PC-9 (cell line): Measurements from ENCODE around the gene RREB1. TPM values are rescaled to one million over a fixed set of nuclear protein-coding genes. Genes with fewer than 3 reads are reported as not detected.

ENCODE experiments used
- BruUV-seq: library from RNA; stranded (reverse); fragments of 400-500 nt; replicated peaks from 2 replicates; lab custom pipeline; 2021; lab: Mats Ljungman, UMichigan
- CTCF ChIA-PET: fragments of 300-600 bp; sonication (Branson Sonifier 250); formaldehyde crosslinking; loops from one replicate; lab custom pipeline; 2022; ENCODE audit warnings: antibody characterized with exemption; lab: Charles Lee
- POLR2A ChIA-PET: fragments of 300-600 bp; sonication (Branson Sonifier 250); formaldehyde crosslinking; loops from one replicate; lab custom pipeline; 2022; ENCODE audit warnings: antibody characterized with exemption; ENCODE audit not compliant: unreplicated experiment; lab: Charles Lee
- DNase-seq, 2 experiments: peaks; one replicate each; pipeline versions ENCODE4 v3.0.0 to v3.0.0-alpha.2; 2015 to 2022; ENCODE audit warnings: mixed read lengths in 1 of 2
- H2AFZ ChIP-seq: fragments of 200-600 bp; sonication (generic); 2 replicates; pipeline ENCODE4 v1.8.1; 2017; ENCODE audit warnings: antibody characterized with exemption
- H3F3A ChIP-seq: fragments of 200-600 bp; sonication (generic); 2 replicates; pipeline ENCODE4 v1.8.1; 2017; ENCODE audit warnings: antibody characterized with exemption, mild to moderate bottlenecking, low read depth; ENCODE audit not compliant: insufficient read depth
- H3K27ac ChIP-seq: fragments of 200-600 bp; sonication (generic); 2 replicates; pipeline ENCODE4 v1.6.1; 2016; ENCODE audit warnings: mixed run types
- H3K27me3 ChIP-seq: fragments of 200-600 bp; sonication (generic); 2 replicates; pipeline ENCODE4 v1.6.1; 2016; ENCODE audit warnings: low read depth, mixed run types; ENCODE audit not compliant: insufficient read depth
- H3K36me3 ChIP-seq: fragments of 200-600 bp; sonication (generic); 2 replicates; pipeline ENCODE4 v1.6.1; 2016; ENCODE audit warnings: low read depth, mixed run types
- H3K4me1 ChIP-seq: fragments of 200-600 bp; sonication (generic); replicated peaks from 2 replicates; pipeline ENCODE4 v1.6.1; 2016; ENCODE audit warnings: mixed run types; ENCODE audit not compliant: insufficient read depth
- H3K4me2 ChIP-seq: fragments of 200-600 bp; sonication (generic); 2 replicates; pipeline ENCODE4 v1.6.1; 2017; ENCODE audit warnings: mixed run types
- H3K4me3 ChIP-seq: fragments of 200-600 bp; sonication (generic); 2 replicates; pipeline ENCODE4 v1.6.1; 2016; ENCODE audit warnings: mixed run types
- H3K79me2 ChIP-seq: fragments of 200-600 bp; sonication (generic); 2 replicates; pipeline ENCODE4 v1.6.1; 2017; ENCODE audit warnings: low read depth, mixed run types
- H3K9me2 ChIP-seq: fragments of 200-600 bp; sonication (generic); 2 replicates; pipeline ENCODE4 v1.8.1; 2017; ENCODE audit warnings: mild to moderate bottlenecking; ENCODE audit not compliant: insufficient read depth
- H3K9me3 ChIP-seq: fragments of 200-600 bp; sonication (generic); 2 replicates; pipeline ENCODE4 v1.8.1; 2016; ENCODE audit warnings: low read depth; ENCODE audit not compliant: insufficient read depth
- H4K20me1 ChIP-seq: fragments of 200-600 bp; sonication (generic); 2 replicates; pipeline ENCODE4 v1.8.1; 2017; ENCODE audit not compliant: insufficient read depth
- EZH2 ChIP-seq: fragments of 200-600 bp; sonication (generic); IDR thresholded peaks from 2 replicates; pipeline ENCODE4 v1.8.0; 2017; ENCODE audit warnings: antibody characterized with exemption, low read depth
- intact Hi-C: fragments of 100-400 bp; cut with micrococcal nuclease; formaldehyde crosslinking; loops from one replicate; pipeline ENCODE4 v1.10.0; 2022; ENCODE audit not compliant: unreplicated experiment
- total RNA-seq: library from RNA; stranded (reverse); gene quantifications from 2 replicates; pipeline ENCODE4 v1.2.3, GENCODE V29; 2021
- TF ChIP-seq, protein P1 (sequence below): fragments of 200-600 bp; sonication (generic); conservative IDR thresholded peaks from 2 replicates; pipeline ENCODE4 v1.6.1; 2017; ENCODE audit warnings: mixed run types, antibody characterized with exemption, mild to moderate bottlenecking, moderate library complexity

Gene RREB1
- total RNA-seq, 1 experiment from 2014 or later, result 38.4 TPM

DNA sequence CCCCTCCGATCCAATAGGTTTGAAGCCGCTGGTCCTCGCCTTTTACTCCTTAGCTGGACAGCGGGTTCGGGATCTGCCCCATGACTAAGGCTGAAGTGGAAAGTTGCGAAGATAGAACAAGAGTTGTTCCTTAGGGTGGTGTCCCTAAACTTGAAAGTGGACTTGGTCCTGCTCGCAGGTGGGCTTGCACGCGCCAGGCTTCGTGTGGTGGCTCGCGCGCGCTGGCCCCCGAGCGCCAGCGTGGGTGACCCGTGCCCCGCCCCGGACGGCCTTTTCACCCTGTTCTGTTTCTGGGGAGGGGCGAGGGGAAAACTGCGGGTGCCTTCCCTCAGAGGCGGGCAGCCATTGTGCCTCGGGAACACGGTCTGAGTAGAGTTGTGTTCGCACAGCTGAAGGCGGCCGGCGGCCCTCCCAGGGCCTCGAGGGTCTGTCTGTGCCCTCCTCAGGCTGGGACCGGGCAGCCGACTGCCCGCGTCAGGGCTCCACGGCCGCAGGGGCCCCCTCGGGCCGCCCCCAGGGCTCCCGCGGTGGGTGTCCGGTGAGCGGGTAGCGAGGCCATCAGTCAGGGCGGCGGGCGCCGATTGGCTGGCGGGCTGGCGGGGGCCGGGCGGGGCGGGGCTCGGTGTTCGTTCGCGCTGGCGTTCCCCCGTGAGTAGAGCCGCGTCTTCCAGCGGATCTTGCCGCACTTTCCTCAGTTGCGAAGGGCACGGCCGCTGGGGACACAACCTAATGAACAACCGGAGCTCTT lies 33.0 kb downstream of the RREB1 start:
- Histone ChIP-seq H3K27me3 (no peaks in the 10 kb centered on the region), H3F3A (peaks cover 16% of the 10 kb centered on the region; the same call in 1 of the 2 replicates), H3K9me2 (no peaks in the 10 kb centered on the region), H3K36me3 (no peaks in the 10 kb centered on the region), H2AFZ (peak overlapping the region; percentile 73), H3K27ac (peak overlapping the region; percentile 68), H3K79me2 (peaks cover 87% of the 10 kb centered on the region), H3K4me3 (peak overlapping the region; percentile 56), H3K4me2 (peak overlapping the region; percentile 76), H4K20me1 (0 out of 2 replicates have a peak, but pooled peaks cover 3% of the 10 kb centered on the region), H3K4me1 (peaks cover 63% of the 10 kb centered on the region), H3K9me3 (no peaks in the 10 kb centered on the region)
- peak; percentile 51 to 89 for DNase-seq
- POLR2A ChIA-PET, result interaction anchor here (0.6 kb wide), 5 partner anchors 21 to 101 kb away, joined by 3 to 6 read pairs (median 3); no protein-coding TSS in a partner anchor
- CTCF ChIA-PET, result no interaction called here
- TSS peak; percentile 90 for BruUV-seq
- TF ChIP-seq, protein P1, sequence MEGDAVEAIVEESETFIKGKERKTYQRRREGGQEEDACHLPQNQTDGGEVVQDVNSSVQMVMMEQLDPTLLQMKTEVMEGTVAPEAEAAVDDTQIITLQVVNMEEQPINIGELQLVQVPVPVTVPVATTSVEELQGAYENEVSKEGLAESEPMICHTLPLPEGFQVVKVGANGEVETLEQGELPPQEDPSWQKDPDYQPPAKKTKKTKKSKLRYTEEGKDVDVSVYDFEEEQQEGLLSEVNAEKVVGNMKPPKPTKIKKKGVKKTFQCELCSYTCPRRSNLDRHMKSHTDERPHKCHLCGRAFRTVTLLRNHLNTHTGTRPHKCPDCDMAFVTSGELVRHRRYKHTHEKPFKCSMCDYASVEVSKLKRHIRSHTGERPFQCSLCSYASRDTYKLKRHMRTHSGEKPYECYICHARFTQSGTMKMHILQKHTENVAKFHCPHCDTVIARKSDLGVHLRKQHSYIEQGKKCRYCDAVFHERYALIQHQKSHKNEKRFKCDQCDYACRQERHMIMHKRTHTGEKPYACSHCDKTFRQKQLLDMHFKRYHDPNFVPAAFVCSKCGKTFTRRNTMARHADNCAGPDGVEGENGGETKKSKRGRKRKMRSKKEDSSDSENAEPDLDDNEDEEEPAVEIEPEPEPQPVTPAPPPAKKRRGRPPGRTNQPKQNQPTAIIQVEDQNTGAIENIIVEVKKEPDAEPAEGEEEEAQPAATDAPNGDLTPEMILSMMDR, result no peak
- TF ChIP-seq EZH2, result no peak
- intact Hi-C loops, result loop anchor here (2.0 kb wide), 1 partner anchor 32 kb away; no protein-coding TSS in a partner anchor

GRCh38 chr6:7142228-7142801 lies 34.6 kb downstream of the RREB1 start:
- Histone ChIP-seq H3K79me2 (peaks cover 88% of the 10 kb centered on the region), H3F3A (peaks cover 26% of the 10 kb centered on the region; the same call in 1 of the 2 replicates), H3K4me1 (peaks cover 78% of the 10 kb centered on the region), H3K9me3 (no peaks in the 10 kb centered on the region), H3K4me2 (no peak overlapping the region), H3K27ac (no peak overlapping the region), H2AFZ (no peak overlapping the region), H4K20me1 (0 out of 2 replicates have a peak, but pooled peaks cover 3% of the 10 kb centered on the region), H3K4me3 (no peak overlapping the region), H3K36me3 (no peaks in the 10 kb centered on the region), H3K9me2 (no peaks in the 10 kb centered on the region), H3K27me3 (no peaks in the 10 kb centered on the region)
- BruUV-seq, result no TSS peak
- intact Hi-C loops, result no loop called here
- CTCF ChIA-PET, result interaction anchor here (0.7 kb wide), 1 partner anchor 702 kb away, joined by 5 read pairs; no protein-coding TSS in a partner anchor
- POLR2A ChIA-PET, result no interaction called here
- TF ChIP-seq, protein P1, result no peak
- no peak for DNase-seq

- POLR2A ChIA-PET, result no interaction called here
These were observed 35.2 kb downstream of the RREB1 start for GRCh38 chr6:7142918-7143475.

More at GRCh38 chr6:7142918-7143475, 35.2 kb downstream of the RREB1 start:
- intact Hi-C loops, result no loop called here
- no peak for DNase-seq
- Histone ChIP-seq H3K27me3 (no peaks in the 10 kb centered on the region), H3K4me3 (no peak overlapping the region), H4K20me1 (0 out of 2 replicates have a peak, but pooled peaks cover 3% of the 10 kb centered on the region), H3K4me1 (peaks cover 85% of the 10 kb centered on the region), H3K36me3 (no peaks in the 10 kb centered on the region), H3K9me2 (no peaks in the 10 kb centered on the region), H3K9me3 (no peaks in the 10 kb centered on the region), H2AFZ (no peak overlapping the region), H3F3A (peaks cover 26% of the 10 kb centered on the region; the same call in 1 of the 2 replicates), H3K79me2 (peaks cover 89% of the 10 kb centered on the region), H3K27ac (no peak overlapping the region), H3K4me2 (no peak overlapping the region)
- CTCF ChIA-PET, result no interaction called here
- no peak for TF ChIP-seq EZH2
- no TSS peak for BruUV-seq
